Retina (tissue), 1 donor: Measurements from ENCODE around the gene CFAP100.
A peak's percentile ranks its signal among the peaks of the same experiment; 100 is the strongest.

Experiments used
- DNase-seq: peaks from one replicate; pipeline ENCODE4 v3.0.0-alpha.2; 2016

Gene CFAP100

DNA sequence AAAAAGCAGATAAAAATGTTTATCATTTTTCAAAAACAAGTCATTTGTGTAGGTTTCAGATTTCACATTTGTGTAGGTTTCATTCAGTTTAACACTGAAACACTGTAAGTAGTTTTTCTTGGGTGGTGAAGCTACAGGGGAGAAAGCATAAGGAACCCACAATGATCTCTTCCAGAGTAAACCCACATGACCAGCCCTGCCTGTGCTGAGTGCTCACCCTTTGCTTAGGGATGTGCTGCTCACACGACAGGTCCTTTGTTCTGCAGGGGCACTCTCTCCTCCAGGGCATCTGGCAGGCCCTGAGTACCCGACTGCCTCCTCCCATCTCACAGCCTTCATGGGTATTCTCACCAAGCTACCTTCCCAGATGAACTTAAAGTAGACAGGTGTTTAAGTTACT, 52.1 kb downstream of the CFAP100 start:
- DNase-seq, result no peak

GRCh38 chr3:126447456-126448106, 52.9 kb downstream of the CFAP100 start:
- DNase-seq, result no peak

GRCh38 chr3:126448136-126448892, 53.6 kb downstream of the CFAP100 start:
- no peak for DNase-seq

- no peak for DNase-seq
These were observed 54.1 kb downstream of the CFAP100 start for GRCh38 chr3:126448893-126449180.

DNA sequence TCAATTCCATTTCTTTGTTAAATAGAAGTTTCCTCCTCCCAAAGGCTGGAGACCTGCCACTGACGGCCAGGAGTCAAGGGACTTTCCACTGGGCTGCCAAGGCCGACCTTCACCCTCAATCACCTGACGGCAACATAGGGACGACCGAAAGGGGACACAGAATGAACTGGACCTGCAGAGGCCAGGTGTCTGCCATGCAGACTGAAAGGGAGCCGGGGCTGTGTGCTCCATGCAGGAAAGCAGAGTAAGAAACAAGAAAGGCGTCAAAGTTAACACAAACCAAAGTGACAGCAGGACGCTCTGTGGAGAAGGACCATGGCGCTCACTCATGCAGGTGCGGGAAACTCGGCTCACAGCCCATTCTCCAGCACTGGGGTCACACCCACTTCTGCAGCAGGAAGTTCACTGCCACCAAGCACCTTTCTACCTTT, 54.9 kb downstream of the CFAP100 start:
- no peak for DNase-seq

- no peak for DNase-seq
These were observed 55.5 kb downstream of the CFAP100 start for GRCh38 chr3:126450219-126450618.

DNA sequence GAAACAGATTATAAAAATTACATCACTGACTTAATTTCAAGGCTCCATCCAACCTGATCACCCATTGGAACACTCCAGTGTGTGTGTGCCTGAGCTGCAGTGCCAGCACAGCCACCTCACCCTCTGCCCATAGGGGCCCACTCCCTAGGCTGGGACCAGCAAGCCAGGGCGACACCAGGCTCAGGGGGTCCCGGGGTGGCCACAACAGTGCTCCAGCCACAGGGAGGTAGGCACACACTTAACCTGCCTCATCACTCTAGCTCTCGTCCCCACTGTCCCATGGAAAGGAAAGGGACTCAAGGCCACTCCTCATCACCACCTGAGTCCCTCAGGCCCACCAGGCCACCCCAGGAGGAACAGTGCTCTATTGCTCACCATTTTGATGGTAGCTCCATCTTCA, 56.0 kb downstream of the CFAP100 start:
- DNase-seq, result no peak

- DNase-seq, result no peak
These were observed 56.8 kb downstream of the CFAP100 start for GRCh38 chr3:126451511-126451910.

GRCh38 chr3:126452213-126452612, 57.5 kb downstream of the CFAP100 start:
- no peak for DNase-seq

- no peak for DNase-seq
These were observed 59.3 kb downstream of the CFAP100 start for GRCh38 chr3:126454025-126454424.

DNA sequence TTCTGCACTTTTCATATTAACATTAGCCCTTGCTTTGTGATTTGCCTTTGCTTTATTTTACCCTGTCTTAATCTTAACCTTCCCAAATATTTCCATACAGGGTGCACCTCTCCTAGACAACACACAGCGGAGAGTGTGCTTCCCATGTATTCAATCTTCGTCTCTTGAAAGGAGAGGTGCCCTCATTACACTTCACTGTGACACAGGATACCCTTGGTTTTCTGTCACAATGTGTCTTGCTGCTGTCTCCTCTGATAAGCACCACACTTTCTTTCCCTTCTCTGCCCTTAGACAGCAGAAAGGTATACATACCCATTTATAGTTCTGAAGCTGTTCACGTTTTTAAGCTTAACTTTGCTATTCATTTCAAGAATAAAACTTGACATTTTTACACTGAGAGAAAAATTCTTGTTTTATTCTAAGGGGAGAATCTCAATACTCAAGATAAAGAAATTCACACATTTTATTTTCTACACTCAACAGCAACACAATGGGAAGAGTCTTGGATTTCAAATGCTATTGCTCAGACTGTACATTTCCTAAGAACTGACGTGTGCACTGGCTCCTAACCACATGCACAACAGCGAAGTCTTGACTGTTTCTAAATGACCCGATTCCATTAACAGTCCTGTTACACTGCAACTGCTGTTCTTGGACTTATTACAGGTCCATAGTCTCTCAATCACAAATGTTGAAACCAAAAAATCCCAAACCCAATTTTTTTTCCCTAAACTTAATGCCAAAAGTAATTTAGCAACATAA, 59.9 kb downstream of the CFAP100 start:
- DNase-seq, result no peak

GRCh38 chr3:126456211-126456610, 61.5 kb downstream of the CFAP100 start:
- no peak for DNase-seq

- peak; percentile 28 for DNase-seq
These were observed 62.2 kb downstream of the CFAP100 start for GRCh38 chr3:126456766-126457388.

- no peak for DNase-seq
These were observed 64.5 kb downstream of the CFAP100 start for GRCh38 chr3:126459111-126459762.

DNA sequence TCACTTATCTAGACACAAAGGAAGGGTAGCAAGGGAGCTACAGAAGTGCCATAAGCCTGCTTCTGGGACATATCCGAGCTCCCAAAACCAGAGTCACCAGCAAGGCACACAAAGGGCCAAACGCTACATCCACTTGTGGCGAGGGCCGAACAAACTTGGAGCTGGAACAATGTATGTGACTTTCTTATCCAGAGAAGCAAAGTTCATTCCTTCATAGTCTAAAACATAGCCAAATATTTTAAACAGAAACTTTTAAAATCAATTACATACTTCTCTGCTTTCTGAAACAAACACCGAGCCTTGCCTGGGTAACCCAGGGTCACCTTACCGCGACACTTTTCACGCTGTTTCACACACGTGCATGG, 65.0 kb downstream of the CFAP100 start:
- DNase-seq, result no peak

DNA sequence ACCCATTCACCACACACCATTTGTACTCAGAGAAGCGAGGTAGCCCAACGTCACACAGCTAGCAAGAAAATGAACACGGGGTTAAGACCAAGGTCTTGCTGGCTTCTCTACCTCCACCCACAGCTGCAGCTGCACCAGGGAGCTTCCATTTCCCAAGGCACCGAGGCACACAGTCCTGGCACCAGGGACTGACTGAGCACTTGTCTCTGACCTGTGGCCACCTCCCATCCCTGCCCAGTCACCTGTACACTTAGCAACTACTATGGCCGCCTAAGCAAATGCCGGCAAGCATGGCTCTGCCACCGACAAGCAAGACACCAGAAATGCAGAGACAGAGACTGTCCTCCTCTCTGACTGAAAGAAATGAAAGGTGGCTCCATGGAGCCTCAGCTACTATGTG, 65.7 kb downstream of the CFAP100 start:
- DNase-seq, result no peak

GRCh38 chr3:126461450-126462070, 66.9 kb downstream of the CFAP100 start:
- no peak for DNase-seq

GRCh38 chr3:126463521-126463920, 68.8 kb downstream of the CFAP100 start:
- DNase-seq, result no peak

GRCh38 chr3:126464093-126464492, 69.4 kb downstream of the CFAP100 start:
- no peak for DNase-seq

- no peak for DNase-seq
These were observed 69.8 kb downstream of the CFAP100 start for GRCh38 chr3:126464494-126464893.

- no peak for DNase-seq
These were observed 70.3 kb downstream of the CFAP100 start for GRCh38 chr3:126464997-126465396.

DNA sequence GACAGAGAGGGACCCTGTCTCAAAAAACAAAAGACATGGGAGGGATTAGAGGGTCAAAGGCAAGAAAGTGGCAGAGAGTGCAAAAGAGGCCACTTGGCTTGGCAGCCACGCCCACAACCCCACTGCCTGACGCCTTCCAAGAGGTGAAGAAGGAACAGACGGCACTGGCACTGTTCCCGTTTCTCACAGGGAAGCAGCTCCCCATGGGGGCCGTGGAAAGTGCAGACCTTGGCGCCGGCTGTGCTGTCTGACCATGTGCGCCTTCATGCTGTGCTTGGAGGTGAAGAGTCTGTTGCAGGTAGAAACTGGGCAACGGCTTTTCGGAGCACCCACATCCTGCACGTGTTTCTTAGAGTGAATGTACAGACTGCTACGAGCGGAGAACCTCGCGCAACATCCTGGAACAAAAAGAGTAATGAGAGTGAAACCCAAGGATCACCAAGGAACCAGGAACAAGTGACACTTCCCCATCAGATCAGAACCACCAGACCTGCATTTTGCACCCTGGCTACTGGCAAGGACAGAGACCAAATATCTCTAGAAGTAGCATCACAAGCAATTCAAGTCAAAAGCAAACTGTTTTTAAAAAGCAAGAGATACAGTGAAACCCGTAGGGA, 71.3 kb downstream of the CFAP100 start:
- no peak for DNase-seq
